HEK293T (cell line): ENCODE measurements around the gene PRSS53.

Experiments
- CTCF ChIA-PET: fragments of 350-600 bp; formaldehyde crosslinking; extraction: SDS; loops from one replicate; lab custom pipeline; 2021; ENCODE audit warnings: antibody characterized with exemption, inconsistent platforms; lab: Yijun Ruan, JAX
- POLR2A ChIA-PET: fragments of 350-600 bp; formaldehyde crosslinking; extraction: SDS; loops from one replicate; lab custom pipeline; 2020; ENCODE audit warnings: antibody characterized with exemption, inconsistent platforms; lab: Yijun Ruan, JAX
- DNase-seq: peaks from one replicate; pipeline ENCODE4 v3.0.0; 2012; ENCODE audit warnings: mixed read lengths; ENCODE audit errors: extremely low spot score
- ARNT ChIP-seq: fragments of 450-650 bp; IDR thresholded peaks from 2 replicates; pipeline ENCODE4 v1.6.1; 2017; ENCODE audit warnings: mild to moderate bottlenecking
- BHLHE40 ChIP-seq: fragments of 450-650 bp; IDR thresholded peaks from 2 replicates; pipeline ENCODE4 v1.6.1; 2016; ENCODE audit warnings: mild to moderate bottlenecking, moderate library complexity, borderline replicate concordance
- CTBP1 ChIP-seq: fragments of 450-650 bp; IDR thresholded peaks from 2 replicates; pipeline ENCODE4 v1.6.1; 2016; ENCODE audit warnings: borderline replicate concordance
- ELF4 ChIP-seq: fragments of 450-650 bp; IDR thresholded peaks from 2 replicates; pipeline ENCODE4 v1.6.1; 2017; ENCODE audit warnings: antibody characterized with exemption
- FOXK2 ChIP-seq: fragments of 450-650 bp; IDR thresholded peaks from 2 replicates; pipeline ENCODE4 v1.6.1; 2016; ENCODE audit warnings: mild to moderate bottlenecking
- FOXM1 ChIP-seq: fragments of 450-650 bp; IDR thresholded peaks from 2 replicates; pipeline ENCODE4 v1.6.1; 2017; ENCODE audit warnings: mild to moderate bottlenecking, borderline replicate concordance
- HDGF ChIP-seq: fragments of 450-650 bp; IDR thresholded peaks from 2 replicates; pipeline ENCODE4 v1.6.1; 2017; ENCODE audit warnings: antibody characterized with exemption, borderline replicate concordance
- L3MBTL2 ChIP-seq: fragments of 450-650 bp; conservative IDR thresholded peaks from 2 replicates; pipeline ENCODE4 v1.6.1; 2016; ENCODE audit warnings: mild to moderate bottlenecking
- LEF1 ChIP-seq: fragments of 450-650 bp; IDR thresholded peaks from 2 replicates; pipeline ENCODE4 v1.6.1; 2017; ENCODE audit warnings: mild to moderate bottlenecking, borderline replicate concordance
- NFRKB ChIP-seq: fragments of 450-650 bp; IDR thresholded peaks from 2 replicates; pipeline ENCODE4 v1.6.1; 2016; ENCODE audit warnings: mild to moderate bottlenecking, moderate library complexity
- SP1 ChIP-seq: fragments of 450-650 bp; IDR thresholded peaks from 2 replicates; pipeline ENCODE4 v1.6.1; 2017
- SUZ12 ChIP-seq: fragments of 450-650 bp; IDR thresholded peaks from 2 replicates; pipeline ENCODE4 v1.6.1; 2016; ENCODE audit warnings: mild to moderate bottlenecking
- TARDBP ChIP-seq: fragments of 450-650 bp; IDR thresholded peaks from 2 replicates; pipeline ENCODE4 v1.6.1; 2016
- ZNF384 ChIP-seq: fragments of 450-650 bp; IDR thresholded peaks from 2 replicates; pipeline ENCODE4 v1.6.1; 2016
- TF ChIP-seq, protein P1 (sequence below): fragments of 450-650 bp; IDR thresholded peaks from 2 replicates; pipeline ENCODE4 v1.6.1; 2016

PRSS53 gene

DNA sequence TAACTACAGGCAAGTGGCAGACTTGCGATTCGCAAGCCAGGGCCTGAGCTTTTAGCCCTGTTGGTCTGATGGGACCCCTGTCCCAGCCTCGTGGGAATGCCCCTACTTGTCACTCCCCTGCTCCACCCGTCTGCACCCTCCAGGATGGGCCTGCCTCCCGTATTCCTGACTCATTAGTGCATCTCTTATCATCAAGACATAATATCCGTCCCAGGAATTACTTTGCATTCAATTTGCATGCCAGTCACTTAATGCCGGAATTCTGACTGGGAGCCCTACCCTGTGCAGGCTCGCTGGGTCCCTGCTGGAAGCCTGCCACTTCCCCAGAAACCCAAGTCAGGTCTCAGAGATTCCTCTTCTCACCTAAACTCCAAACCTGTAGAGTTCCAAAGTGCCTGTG lies 3.3 kb downstream of the PRSS53 start:
- CTCF ChIA-PET = no interaction called here
- POLR2A ChIA-PET = interaction anchor here (0.7 to 3.2 kb wide), 4 partner anchors 8 to 423 kb away, joined by 3 to 23 read pairs (median 3); partner anchors contain the start of genes KAT8, RUSF1, ZNF646 and ZNF668
- no peak for TF ChIP-seq ZNF384
- no peak for DNase-seq

- CTCF ChIA-PET = no interaction called here
- POLR2A ChIA-PET = interaction anchor here (0.8 to 3.2 kb wide), 2 partner anchors 9 to 10 kb away, joined by 3 to 23 read pairs; partner anchors contain the start of genes ZNF646 and ZNF668
- no peak for DNase-seq
- TF ChIP-seq LEF1 (no peak), NFRKB (no peak), SUZ12 (no peak), ELF4 (no peak), BHLHE40 (no peak), FOXM1 (no peak), TARDBP (no peak), SP1 (no peak), ZNF384 (no peak), ARNT (no peak), L3MBTL2 (no peak), CTBP1 (no peak), HDGF (no peak)
- TF ChIP-seq, protein P1, sequence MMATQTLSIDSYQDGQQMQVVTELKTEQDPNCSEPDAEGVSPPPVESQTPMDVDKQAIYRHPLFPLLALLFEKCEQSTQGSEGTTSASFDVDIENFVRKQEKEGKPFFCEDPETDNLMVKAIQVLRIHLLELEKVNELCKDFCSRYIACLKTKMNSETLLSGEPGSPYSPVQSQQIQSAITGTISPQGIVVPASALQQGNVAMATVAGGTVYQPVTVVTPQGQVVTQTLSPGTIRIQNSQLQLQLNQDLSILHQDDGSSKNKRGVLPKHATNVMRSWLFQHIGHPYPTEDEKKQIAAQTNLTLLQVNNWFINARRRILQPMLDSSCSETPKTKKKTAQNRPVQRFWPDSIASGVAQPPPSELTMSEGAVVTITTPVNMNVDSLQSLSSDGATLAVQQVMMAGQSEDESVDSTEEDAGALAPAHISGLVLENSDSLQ = no peak
These were observed 4.0 kb downstream of the PRSS53 start for GRCh38 chr16:31084584-31085302.

- no peak for DNase-seq
- POLR2A ChIA-PET = interaction anchor here (3.2 kb wide), 1 partner anchor 9 kb away, joined by 23 read pairs; the partner anchor contains the start of genes ZNF646 and ZNF668
- CTCF ChIA-PET = no interaction called here
- no peak for TF ChIP-seq TARDBP
- TF ChIP-seq LEF1 = no peak
- no peak for TF ChIP-seq BHLHE40
These were observed 4.8 kb downstream of the PRSS53 start for GRCh38 chr16:31083981-31084380.

GRCh38 chr16:31083556-31083955 lies 5.2 kb downstream of the PRSS53 start:
- TF ChIP-seq, protein P1 = no peak
- TF ChIP-seq FOXM1 (no peak), L3MBTL2 (no peak)
- no peak for DNase-seq
- ChIA-PET POLR2A (interaction anchor here (1.2 to 3.2 kb wide), 2 partner anchors 9 to 10 kb away, joined by 4 to 23 read pairs; partner anchors contain the start of genes ZNF646 and ZNF668), CTCF (no interaction called here)

GRCh38 chr16:31083081-31083480 lies 5.7 kb downstream of the PRSS53 start:
- POLR2A ChIA-PET = interaction anchor here (1.2 kb wide), 1 partner anchor 11 kb away, joined by 4 read pairs; no protein-coding TSS in a partner anchor
- TF ChIP-seq FOXK2 (no peak), HDGF (no peak), SP1 (no peak), LEF1 (no peak), SUZ12 (no peak), BHLHE40 (no peak), L3MBTL2 (no peak), ELF4 (no peak), ZNF384 (no peak)
- TF ChIP-seq, protein P1 = no peak
- DNase-seq = no peak
- CTCF ChIA-PET = no interaction called here

- no peak for DNase-seq
- POLR2A ChIA-PET = interaction anchor here (1.2 kb wide), 1 partner anchor 11 kb away, joined by 4 read pairs; no protein-coding TSS in a partner anchor
- TF ChIP-seq SUZ12 (no peak), L3MBTL2 (no peak)
- CTCF ChIA-PET = no interaction called here
These were observed 6.2 kb downstream of the PRSS53 start for GRCh38 chr16:31082368-31083045.
